ENCODE measurements around the gene SYPL1.

The SYPL1 gene

GRCh38 chr7:106122713-106123112 is 10.6 kb upstream of the SYPL1 start:
- no peak for DNase-seq (ENCODE audit: low spot score)

DNA sequence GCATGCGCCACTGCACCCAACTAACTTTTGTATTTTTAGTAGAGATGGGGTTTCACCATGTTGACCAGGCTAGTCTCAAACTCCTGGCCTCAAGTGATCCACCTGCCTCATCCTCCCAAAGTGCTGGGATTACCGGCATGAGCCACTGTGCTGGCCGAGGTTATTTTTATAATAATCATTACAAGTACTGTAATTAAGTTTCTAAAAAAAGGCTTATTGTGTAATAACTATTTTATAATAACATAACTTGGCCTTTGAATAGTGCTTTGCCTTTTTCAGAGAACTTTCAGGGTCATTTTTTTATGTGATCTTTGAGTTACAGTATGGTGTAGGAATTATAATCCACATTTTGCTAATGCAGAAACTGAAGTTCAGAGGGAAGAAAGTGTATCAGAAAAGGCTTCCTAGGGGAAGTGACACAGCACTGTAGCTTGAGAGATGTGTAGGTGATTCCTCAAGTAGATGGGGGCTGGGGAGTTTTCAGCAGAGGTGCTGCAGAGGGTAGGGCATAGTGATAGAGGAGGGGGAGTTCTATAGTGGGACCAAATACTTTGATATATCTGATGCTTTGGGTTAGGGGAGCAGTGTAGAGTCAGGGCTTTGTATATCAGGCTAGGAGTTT is 9.2 kb upstream of the SYPL1 start:
- DNase-seq (ENCODE audit: low spot score) = no peak

GRCh38 chr7:106120500-106120899 is 8.4 kb upstream of the SYPL1 start:
- DNase-seq (ENCODE audit: low spot score) = no peak

- DNase-seq (ENCODE audit: low spot score) = no peak
These were observed 7.6 kb upstream of the SYPL1 start for GRCh38 chr7:106119719-106120118.

- no peak for DNase-seq (ENCODE audit: low spot score)
These were observed 5.9 kb upstream of the SYPL1 start for GRCh38 chr7:106117786-106118544.

DNA sequence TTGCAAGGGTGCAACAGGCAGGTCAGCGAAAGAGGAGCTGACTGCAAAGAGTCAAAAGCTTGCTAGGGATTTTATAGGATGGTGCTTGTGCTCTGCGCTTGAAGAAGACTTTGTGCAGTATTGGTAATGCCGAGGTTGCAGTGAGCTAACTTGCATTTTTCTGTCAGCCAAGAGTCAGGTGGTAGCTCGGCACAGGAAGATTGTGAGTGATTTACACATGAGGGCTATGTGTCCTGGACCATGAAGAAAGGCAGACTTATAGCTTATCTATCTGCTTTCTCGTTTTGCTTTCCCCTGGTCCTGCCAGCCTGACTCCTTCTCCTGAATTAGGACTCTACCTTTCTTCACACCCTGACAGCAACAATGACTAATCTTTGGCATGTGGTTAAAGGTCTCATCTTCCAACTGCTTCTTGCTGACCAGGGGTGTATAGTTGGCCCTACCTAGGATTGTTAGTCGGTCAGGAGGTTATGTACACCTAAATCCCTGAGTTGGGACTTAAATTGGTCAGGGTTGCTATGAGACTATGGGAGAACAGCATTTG is 4.1 kb upstream of the SYPL1 start:
- DNase-seq (ENCODE audit: low spot score) = no peak

GRCh38 chr7:106114716-106115383 is 2.7 kb upstream of the SYPL1 start:
- no peak for DNase-seq (ENCODE audit: low spot score)

GRCh38 chr7:106112972-106113421 is 885 bp upstream of the SYPL1 start:
- DNase-seq (ENCODE audit: low spot score) = no peak

- no peak for DNase-seq (ENCODE audit: low spot score)
These were observed 426 bp downstream of the SYPL1 start for GRCh38 chr7:106111655-106112117.

DNA sequence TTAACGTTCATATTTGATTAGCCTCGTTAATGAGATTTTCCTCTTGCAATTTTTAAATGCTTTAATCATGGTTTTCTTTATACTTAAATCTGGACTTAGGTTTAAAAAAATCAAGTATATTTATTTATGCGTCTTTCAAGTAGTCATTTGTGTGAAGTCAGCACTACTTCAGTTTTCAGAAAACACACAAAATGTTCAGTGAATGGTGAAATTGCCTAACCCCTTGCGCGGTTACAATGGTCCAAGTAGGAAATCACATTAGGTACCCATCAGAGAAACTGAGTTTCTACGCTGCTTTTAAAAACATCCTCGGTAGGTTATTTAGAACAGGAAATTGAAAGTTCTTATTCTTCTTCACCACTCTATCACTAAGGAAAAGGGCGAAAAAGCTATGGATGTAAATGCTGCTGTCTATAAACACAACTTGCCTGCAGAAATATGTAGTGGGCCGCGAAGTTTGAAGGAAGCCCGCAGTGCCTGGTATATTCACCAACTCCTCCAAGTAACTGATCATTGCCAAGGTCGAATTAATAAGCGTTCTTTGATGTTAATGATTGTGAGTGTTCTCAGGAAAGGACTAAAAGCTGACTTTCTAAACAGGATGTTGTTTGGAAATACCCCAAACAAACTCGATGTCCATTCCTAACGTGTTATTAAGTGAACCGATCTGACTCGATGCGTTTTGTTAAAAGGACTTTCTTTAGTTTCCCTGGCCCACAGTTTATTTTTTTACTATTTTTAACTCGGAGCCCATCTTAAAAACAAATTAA is 1.0 kb downstream of the SYPL1 start:
- peak; percentile 11 for DNase-seq (ENCODE audit: low spot score)

- no peak for DNase-seq (ENCODE audit: low spot score)
These were observed 1.9 kb downstream of the SYPL1 start for GRCh38 chr7:106110238-106110560.

- DNase-seq (ENCODE audit: low spot score) = no peak
These were observed 2.4 kb downstream of the SYPL1 start for GRCh38 chr7:106109521-106110237.

GRCh38 chr7:106108991-106109390 is 3.1 kb downstream of the SYPL1 start:
- DNase-seq (ENCODE audit: low spot score) = no peak

GRCh38 chr7:106104721-106105260 is 7.3 kb downstream of the SYPL1 start:
- no peak for DNase-seq (ENCODE audit: low spot score)

DNA sequence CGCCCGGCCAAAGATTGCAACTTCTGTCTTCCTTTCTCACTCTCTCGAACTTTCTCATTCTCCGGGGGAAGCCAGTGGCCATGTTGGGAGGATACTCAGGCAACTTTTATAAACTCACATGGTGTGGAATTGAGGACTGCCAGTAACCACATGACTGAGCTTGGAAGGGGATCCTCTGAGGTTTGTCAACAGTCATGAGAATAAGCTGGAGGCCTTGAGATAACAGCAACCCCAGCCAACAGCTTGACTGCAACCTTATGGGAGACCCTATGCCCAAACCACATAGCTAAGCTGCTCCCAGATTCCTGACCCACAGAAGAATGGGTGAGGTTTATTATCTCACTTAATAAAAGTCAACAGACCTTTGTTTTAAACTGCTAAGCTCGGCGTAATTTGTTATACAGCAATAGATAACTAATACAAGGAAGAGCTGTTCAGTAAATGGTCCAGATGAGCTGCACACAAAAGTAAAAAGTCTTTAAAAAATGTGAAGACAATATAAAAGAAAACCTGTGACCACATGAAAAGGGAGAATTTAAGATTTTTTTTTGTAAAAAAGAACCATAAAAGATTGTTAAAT is 9.6 kb downstream of the SYPL1 start:
- DNase-seq (ENCODE audit: low spot score) = no peak

DNA sequence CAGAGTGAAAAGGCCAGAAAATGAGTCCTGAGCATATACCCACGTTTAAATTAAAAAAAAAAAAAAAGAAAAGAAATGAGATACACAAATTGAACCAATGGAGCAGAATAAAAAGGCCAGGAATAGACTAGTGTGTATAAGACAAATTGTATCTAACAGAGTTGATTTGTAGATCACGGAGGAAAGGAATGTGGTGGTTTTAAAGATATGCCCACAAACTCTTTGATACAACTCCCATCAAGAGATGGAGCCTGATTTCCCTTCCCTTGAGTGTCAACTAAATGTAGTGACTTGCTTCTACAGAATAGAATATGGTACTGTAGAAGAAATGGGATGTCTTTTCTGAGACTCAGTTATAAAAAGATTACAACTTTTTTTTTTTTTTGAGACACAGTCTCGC is 10.4 kb downstream of the SYPL1 start:
- DNase-seq (ENCODE audit: low spot score) = no peak

- DNase-seq (ENCODE audit: low spot score) = no peak
These were observed 11.1 kb downstream of the SYPL1 start for GRCh38 chr7:106100863-106101629.

DNA sequence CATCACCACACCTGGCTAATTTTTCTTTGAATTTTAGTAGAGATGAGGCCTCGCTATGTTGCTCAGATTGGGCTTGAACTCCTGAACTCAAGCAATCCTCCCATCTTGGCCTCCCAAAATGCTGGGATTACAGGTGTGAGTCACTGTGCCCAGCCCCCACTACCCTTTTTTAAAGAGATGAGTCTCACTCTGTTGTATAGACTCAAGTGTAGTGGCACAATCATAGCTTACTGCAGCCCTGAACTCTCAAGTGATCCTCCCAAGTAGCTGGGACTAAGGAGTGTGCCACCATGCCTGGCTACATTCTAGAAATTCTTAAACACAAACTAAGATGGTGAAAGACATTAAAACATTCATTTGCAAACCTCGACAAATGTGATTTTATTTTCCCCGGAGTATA is 12.6 kb downstream of the SYPL1 start:
- DNase-seq (ENCODE audit: low spot score) = no peak

GRCh38 chr7:106098889-106099288 is 13.2 kb downstream of the SYPL1 start:
- no peak for DNase-seq (ENCODE audit: low spot score)

DNA sequence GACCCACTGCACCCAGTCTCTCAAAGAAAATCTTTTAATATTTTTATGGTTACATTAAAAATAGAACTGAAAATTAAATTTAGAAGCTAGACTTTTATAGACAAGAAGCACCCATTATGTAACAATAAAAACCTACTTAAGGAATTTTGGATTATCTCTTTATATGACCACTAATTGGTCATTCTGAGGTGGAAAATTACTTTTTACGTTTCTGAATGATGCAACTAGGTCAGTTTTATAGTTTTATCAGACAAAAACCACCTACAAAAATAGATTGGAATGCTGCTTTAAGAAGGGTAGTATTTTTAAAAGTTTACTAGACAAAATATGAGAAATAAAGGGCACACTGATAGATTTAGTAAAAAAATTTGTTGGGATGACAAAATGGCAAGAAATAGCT is 16.5 kb downstream of the SYPL1 start:
- DNase-seq (ENCODE audit: low spot score) = no peak
